ENCODE results near the gene ABCC4. TPM values are rescaled to one million over a fixed set of nuclear protein-coding genes. Genes with fewer than 3 reads are reported as not detected.
"Not testable (repeated sequence)": the region's sequence is repeated elsewhere in the genome, so short reads cannot be mapped to it uniquely, and the experiment has no call there.

The ABCC4 gene
- polyA plus RNA-seq, 1 donor from 2014 or later: 5.6 TPM

GRCh38 chr13:95279016-95279415 is 22.2 kb downstream of the ABCC4 start:
- Mint-ChIP-seq H3K9me3 (no peaks in the 10 kb centered on the region), H3K4me1 (peaks cover 26 to 34% (median 32%) of the 10 kb centered on the region in 3 donors), H3K27me3 (no peaks in the 10 kb centered on the region), H3K27ac (no peak overlapping the region), H3K36me3 (peaks cover 7% of the 10 kb centered on the region), H3K4me3 (no peak overlapping the region)

GRCh38 chr13:95276037-95276505 is 25.2 kb downstream of the ABCC4 start:
- H3K27ac Mint-ChIP-seq: no peak overlapping the region
- H3K27me3 Mint-ChIP-seq: no peaks in the 10 kb centered on the region
- H3K4me1 Mint-ChIP-seq: peaks cover 13 to 25% (median 21%) of the 10 kb centered on the region in 3 donors
- H3K9me3 Mint-ChIP-seq: no peaks in the 10 kb centered on the region
- H3K36me3 Mint-ChIP-seq: peaks cover 7% of the 10 kb centered on the region
- H3K4me3 Mint-ChIP-seq: no peak overlapping the region

- peaks cover 8 to 25% (median 17%) of the 10 kb centered on the region in 3 donors for H3K4me1 Mint-ChIP-seq
- no peak overlapping the region for H3K4me3 Mint-ChIP-seq
- no peaks in the 10 kb centered on the region for H3K9me3 Mint-ChIP-seq
- peak overlapping the region in 1 of 3 donors; percentile 71 for H3K27ac Mint-ChIP-seq
- no peaks in the 10 kb centered on the region for H3K27me3 Mint-ChIP-seq
- peaks cover 7% of the 10 kb centered on the region for H3K36me3 Mint-ChIP-seq
Measured at GRCh38 chr13:95275322-95276036, 25.8 kb downstream of the ABCC4 start.

- H3K36me3 Mint-ChIP-seq, H3K9me3 Mint-ChIP-seq, H3K27me3 Mint-ChIP-seq, H3K27ac Mint-ChIP-seq, H3K4me3 Mint-ChIP-seq: not testable (repeated sequence)
- peaks cover 7 to 22% (median 11%) of the 10 kb centered on the region in 3 donors for H3K4me1 Mint-ChIP-seq
Measured at GRCh38 chr13:95273592-95274132, 27.6 kb downstream of the ABCC4 start.

DNA sequence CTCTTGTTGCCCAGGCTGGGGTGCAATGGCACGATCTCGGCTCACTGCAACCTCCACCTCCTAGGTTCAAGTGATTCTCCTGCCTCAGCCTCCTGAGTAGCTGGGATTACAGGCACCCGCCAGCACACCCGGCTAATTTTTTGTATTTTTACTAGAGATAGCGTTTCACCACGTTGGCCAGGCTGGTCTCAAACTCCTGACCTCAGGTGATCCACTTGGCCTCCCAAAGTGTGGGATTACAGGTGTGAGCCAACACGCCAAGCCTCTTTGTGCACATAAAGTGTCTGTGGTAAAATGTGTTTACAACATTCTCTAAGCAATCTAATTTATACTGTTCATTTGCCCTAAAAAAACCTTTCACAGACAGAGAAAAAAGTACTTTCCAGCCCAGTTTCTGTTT is 29.2 kb downstream of the ABCC4 start:
- H3K4me3 Mint-ChIP-seq, H3K27me3 Mint-ChIP-seq, H3K27ac Mint-ChIP-seq, H3K9me3 Mint-ChIP-seq: not testable (repeated sequence)
- H3K4me1 Mint-ChIP-seq: peaks cover 2 to 14% (median 9%) of the 10 kb centered on the region in 3 donors
- H3K36me3 Mint-ChIP-seq: peaks cover 16% of the 10 kb centered on the region

- Mint-ChIP-seq H3K27ac (peak overlapping the region in 1 of 3 donors; percentile 57), H3K9me3 (peaks cover 0 to 7% (median 1%) of the 10 kb centered on the region in 3 donors), H3K27me3 (no peaks in the 10 kb centered on the region)
Measured at GRCh38 chr13:95269756-95270155, 31.5 kb downstream of the ABCC4 start.

DNA sequence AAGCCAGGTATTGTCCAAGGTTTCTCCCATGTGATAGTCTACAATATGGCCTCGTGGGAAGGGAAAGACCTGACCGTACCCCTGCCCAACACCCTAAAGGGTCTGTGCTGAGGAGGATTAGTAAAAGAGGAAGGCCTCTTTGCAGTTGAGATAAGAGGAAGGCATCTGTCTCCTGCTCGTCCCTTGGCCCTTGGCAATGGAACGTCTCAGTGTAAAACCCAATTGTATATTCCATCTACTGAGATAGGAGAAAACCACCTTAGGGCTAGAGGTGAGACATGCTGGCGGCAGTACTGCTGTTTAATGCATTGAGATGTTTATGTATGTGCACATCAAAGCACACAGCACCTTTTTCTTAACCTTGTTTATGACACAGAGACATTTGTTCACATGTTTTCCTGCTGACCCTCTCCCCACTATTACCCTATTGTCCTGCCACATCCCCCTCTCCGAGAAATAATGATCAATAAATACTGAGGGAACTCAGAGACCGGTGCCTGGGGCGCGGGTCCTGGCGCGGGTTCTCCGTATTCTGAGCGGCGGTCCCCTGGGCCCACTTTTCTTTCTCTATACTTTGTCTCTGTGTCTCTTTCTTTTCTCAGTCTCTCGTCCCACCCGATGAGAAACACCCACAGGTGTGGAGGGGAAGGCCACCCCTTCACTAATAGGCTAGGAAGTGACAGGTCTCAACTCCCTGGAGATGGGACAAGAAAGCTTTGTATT is 32.7 kb downstream of the ABCC4 start:
- not testable (repeated sequence) for H3K4me1 Mint-ChIP-seq, H3K4me3 Mint-ChIP-seq, H3K27ac Mint-ChIP-seq, H3K9me3 Mint-ChIP-seq, H3K27me3 Mint-ChIP-seq
- H3K36me3 Mint-ChIP-seq: peaks cover 22% of the 10 kb centered on the region

More at GRCh38 chr13:95269756-95270155, 31.5 kb downstream of the ABCC4 start:
- peaks cover 20% of the 10 kb centered on the region for H3K36me3 Mint-ChIP-seq
- peaks cover 2 to 7% (median 5%) of the 10 kb centered on the region in 3 donors for H3K4me1 Mint-ChIP-seq
- H3K4me3 Mint-ChIP-seq: no peak overlapping the region

DNA sequence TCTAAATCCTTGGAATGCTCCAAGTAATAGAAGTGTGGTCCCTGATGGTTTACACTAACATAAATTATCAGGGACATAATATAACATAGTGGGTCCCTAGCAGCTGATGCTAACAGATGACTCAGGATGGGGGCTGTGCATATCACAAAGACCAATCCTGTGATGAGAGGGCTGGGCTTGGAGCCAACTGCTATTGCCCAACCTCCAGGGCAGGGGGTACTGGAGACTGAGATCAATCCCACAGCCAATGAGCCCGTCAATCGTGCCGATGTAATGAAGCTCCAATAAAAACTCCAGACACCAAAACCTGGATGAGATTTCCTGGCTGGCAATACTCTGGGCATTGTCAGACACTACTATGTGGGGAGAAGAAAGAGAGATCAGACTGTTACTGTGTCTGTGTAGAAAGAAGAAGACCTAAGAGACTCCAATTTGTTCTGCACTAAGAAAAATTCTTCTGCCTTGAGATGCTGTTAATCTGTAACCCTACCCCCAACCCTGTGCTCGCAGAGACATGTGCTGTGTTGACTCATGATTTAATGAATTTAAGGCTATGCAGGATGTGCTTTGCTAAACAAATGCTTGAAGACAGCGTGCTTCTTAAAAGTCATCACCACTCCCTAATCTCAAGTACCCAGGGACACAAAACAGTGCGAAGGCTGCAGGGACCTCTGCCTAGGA is 33.4 kb downstream of the ABCC4 start:
- Mint-ChIP-seq H3K4me1 (peaks cover 3 to 5% (median 3%) of the 10 kb centered on the region in 3 donors), H3K27me3 (no peaks in the 10 kb centered on the region), H3K27ac (no peak overlapping the region), H3K9me3 (peaks cover 1 to 7% (median 1%) of the 10 kb centered on the region in 3 donors), H3K36me3 (peaks cover 22% of the 10 kb centered on the region), H3K4me3 (no peak overlapping the region)

- Mint-ChIP-seq H3K27ac (no peak overlapping the region), H3K4me1 (peaks cover 8 to 25% (median 21%) of the 10 kb centered on the region in 3 donors), H3K27me3 (no peaks in the 10 kb centered on the region), H3K9me3 (peaks cover 1 to 7% (median 1%) of the 10 kb centered on the region in 3 donors), H3K4me3 (no peak overlapping the region), H3K36me3 (peaks cover 27% of the 10 kb centered on the region)
Measured at GRCh38 chr13:95264225-95264624, 37.0 kb downstream of the ABCC4 start.

GRCh38 chr13:95262837-95263384 is 38.3 kb downstream of the ABCC4 start:
- peak overlapping the region in 1 of 4 donors; percentile 61 for H3K4me3 Mint-ChIP-seq
- no peaks in the 10 kb centered on the region for H3K27me3 Mint-ChIP-seq
- H3K36me3 Mint-ChIP-seq: peaks cover 25% of the 10 kb centered on the region
- no peak overlapping the region for H3K27ac Mint-ChIP-seq
- H3K4me1 Mint-ChIP-seq: peaks cover 8 to 25% (median 22%) of the 10 kb centered on the region in 3 donors
- H3K9me3 Mint-ChIP-seq: peaks cover 1 to 7% (median 1%) of the 10 kb centered on the region in 3 donors

- H3K4me3 Mint-ChIP-seq: no peak overlapping the region
- peaks cover 20% of the 10 kb centered on the region for H3K36me3 Mint-ChIP-seq
- H3K27me3 Mint-ChIP-seq: no peaks in the 10 kb centered on the region
- peaks cover 8 to 23% (median 22%) of the 10 kb centered on the region in 3 donors for H3K4me1 Mint-ChIP-seq
- peaks cover 1 to 4% (median 1%) of the 10 kb centered on the region in 3 donors for H3K9me3 Mint-ChIP-seq
- no peak overlapping the region for H3K27ac Mint-ChIP-seq
Measured at GRCh38 chr13:95261956-95262355, 39.3 kb downstream of the ABCC4 start.

DNA sequence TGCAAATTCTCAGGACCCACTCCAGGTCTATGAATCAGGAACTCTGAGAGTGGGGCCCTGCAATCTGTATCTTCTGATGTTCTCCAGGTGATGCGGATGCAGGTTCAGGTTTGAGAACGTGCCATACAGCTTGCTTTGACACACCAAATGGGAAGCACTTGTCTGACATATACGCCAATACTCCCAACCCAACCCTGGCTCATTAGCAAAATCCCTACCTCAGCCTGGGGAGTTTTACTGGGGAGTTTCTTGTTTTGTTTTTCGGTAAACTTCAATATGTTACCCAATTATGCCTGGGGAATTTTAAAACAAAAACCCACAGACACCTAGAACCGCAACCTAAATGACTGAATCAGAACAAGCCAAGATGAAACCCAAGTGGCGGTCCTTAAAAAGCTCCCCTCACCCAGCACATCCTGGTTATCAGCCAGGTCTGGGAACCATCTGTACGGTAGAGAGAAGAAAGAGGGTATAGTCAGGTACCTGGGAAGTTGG is 41.2 kb downstream of the ABCC4 start:
- H3K9me3 Mint-ChIP-seq: peaks cover 0 to 1% (median 0%) of the 10 kb centered on the region in 3 donors
- H3K36me3 Mint-ChIP-seq: peaks cover 16% of the 10 kb centered on the region
- no peak overlapping the region for H3K27ac Mint-ChIP-seq
- H3K4me3 Mint-ChIP-seq: no peak overlapping the region
- H3K27me3 Mint-ChIP-seq: no peaks in the 10 kb centered on the region
- H3K4me1 Mint-ChIP-seq: peaks cover 8 to 27% (median 22%) of the 10 kb centered on the region in 3 donors

- H3K36me3 Mint-ChIP-seq: peaks cover 11% of the 10 kb centered on the region
- peaks cover 8 to 29% (median 24%) of the 10 kb centered on the region in 3 donors for H3K4me1 Mint-ChIP-seq
- H3K27me3 Mint-ChIP-seq: no peaks in the 10 kb centered on the region
- H3K27ac Mint-ChIP-seq: peak overlapping the region in 1 of 3 donors; percentile 60
- peak overlapping the region in 2 of 4 donors; percentile 63 to 81 for H3K4me3 Mint-ChIP-seq
- H3K9me3 Mint-ChIP-seq: no peaks in the 10 kb centered on the region
Measured at GRCh38 chr13:95258619-95259194, 42.5 kb downstream of the ABCC4 start.

DNA sequence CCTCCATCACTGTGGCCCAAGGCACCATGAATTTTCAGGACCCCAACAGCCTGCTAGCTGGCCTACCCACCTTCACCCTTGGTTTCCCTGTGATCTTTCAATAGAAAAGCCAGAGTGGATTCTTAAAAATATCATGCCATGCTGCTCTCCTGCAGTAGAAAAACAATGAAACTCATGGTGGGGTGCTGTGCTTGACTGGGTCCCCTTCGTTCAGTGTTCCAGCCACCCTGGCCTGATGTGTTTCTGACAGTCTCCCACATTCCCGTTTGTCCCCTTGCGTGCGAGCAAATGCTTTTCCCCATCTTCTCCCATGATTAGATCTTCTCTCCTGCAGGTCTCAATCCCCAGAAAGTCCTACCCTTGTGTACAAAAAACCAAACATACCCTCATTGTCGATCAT is 43.2 kb downstream of the ABCC4 start:
- Mint-ChIP-seq H3K9me3 (no peaks in the 10 kb centered on the region), H3K27ac (peak overlapping the region in 1 of 3 donors; percentile 60), H3K36me3 (peaks cover 11% of the 10 kb centered on the region), H3K4me3 (no peak overlapping the region), H3K27me3 (no peaks in the 10 kb centered on the region), H3K4me1 (peaks cover 8 to 30% (median 24%) of the 10 kb centered on the region in 3 donors)

All from IgD-negative memory B cell (primary cell).